ENCODE data around the gene ASIC1. TPM values are rescaled to one million over a fixed set of nuclear protein-coding genes. Genes with fewer than 3 reads are reported as not detected.

The ASIC1 gene
- total and polyA plus RNA-seq, 2 of the 13 experiments (the other 11 are each of a cell fraction or from before 2014, with no cell fraction given): 0.44 to 1.5 TPM

DNA sequence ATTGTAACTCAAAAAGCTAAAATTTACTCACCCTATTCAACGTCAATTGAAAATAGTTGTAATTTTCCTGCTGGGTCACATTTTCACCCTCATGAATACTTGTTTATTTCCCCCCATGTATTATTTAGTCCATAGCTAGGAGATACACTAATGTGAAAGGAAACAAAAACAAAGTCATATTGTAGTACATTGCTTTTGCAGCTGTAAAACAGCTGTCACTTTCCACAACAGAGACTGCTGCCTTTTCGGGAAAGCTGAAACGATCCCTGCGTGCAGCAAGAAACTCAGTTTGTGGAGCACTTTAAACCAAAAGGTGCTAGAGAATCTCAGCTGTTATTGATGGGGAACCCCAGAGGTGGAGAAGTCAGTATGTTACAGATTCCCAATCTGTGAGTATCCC lies 36.4 kb upstream of the ASIC1 start:
- no peaks in the 10 kb centered on the region for H4K20me1 ChIP-seq (ENCODE audit: insufficient read depth, low read length)
- intact Hi-C loops (cut with micrococcal nuclease; ENCODE audit: unreplicated experiment): loop anchor here (5.0 kb wide), 1 partner anchor 39 kb away; no protein-coding TSS in a partner anchor
- FAIRE-seq: no peak
- WGBS (ENCODE audit: low lambda C conversion rate): 95% methylated on average over 4 of the region's 4 CpGs
- CTCF ChIA-PET (ENCODE audit: low intra/inter-chr PET ratio, low total read pairs): no interaction called here
- H3K79me2 ChIP-seq (ENCODE audit: insufficient read depth, low read length): peaks cover 84% of the 10 kb centered on the region
- POLR2A ChIA-PET: no interaction called here
- H3K4me3 ChIP-seq (replicated peaks in 1 of 3; ENCODE audit: insufficient read depth in 1 of 3, low read depth in 2 of 3, low read length in 3 of 3): no peak overlapping the region
- no peak for DNase-seq (ENCODE audit: low spot score)
- H3K27me3 ChIP-seq (ENCODE audit: control insufficient read depth in 1 of 2, insufficient read depth in 2 of 2, low read length in 2 of 2): no peaks in the 10 kb centered on the region; a peak in 1 of 5 replicates
- peaks cover 64% of the 10 kb centered on the region for H3K4me1 ChIP-seq (ENCODE audit: insufficient read depth, low read length)
- H3K9me3 ChIP-seq (ENCODE audit: low read length): no peaks in the 10 kb centered on the region
- H3K36me3 ChIP-seq (replicated peaks in 1 of 2; ENCODE audit: control insufficient read depth in 1 of 2, insufficient read depth in 2 of 2, low read length in 2 of 2): no peaks in the 10 kb centered on the region
- no peak overlapping the region for H3K27ac ChIP-seq (ENCODE audit: extremely low read length, insufficient read depth, low read length)
- H3K4me2 ChIP-seq (ENCODE audit: low read depth, low read length): no peak overlapping the region
- ATAC-seq: no peak
- H3K9ac ChIP-seq (ENCODE audit: insufficient read depth, low read depth, low read length): no peak overlapping the region
- H2AFZ ChIP-seq (ENCODE audit: low read length): no peak overlapping the region
- BruUV-seq (replicated peaks): no TSS peak
- in situ Hi-C loops (cut with HindIII; ENCODE audit: extremely low pct_ligation_motif_present, low pct_unique_long_range_greater_than_20kb): no loop called here
- TF ChIP-seq ZNF646 (CRISPR knock-in tag; IDR thresholded peaks at IDR 0.05) (no peak), RFX5 (IDR thresholded peaks at IDR 0.05; ENCODE audit: low read depth, low read length) (no peak), ZBTB40 (IDR thresholded peaks at IDR 0.05) (no peak), ZBTB40 (CRISPR knock-in tag; IDR thresholded peaks at IDR 0.05) (no peak), NONO (IDR thresholded peaks at IDR 0.05) (no peak), NONO (CRISPR knock-in tag; conservative IDR thresholded peaks at IDR 0.05) (no peak), ZNF530 (CRISPR knock-in tag; IDR thresholded peaks at IDR 0.05; ENCODE audit: low read depth) (no peak)

Data from HepG2 (cell line).